ENCODE measurements around the gene B3GALNT2.

Gene B3GALNT2

GRCh38 chr1:235450886-235451483, 53.3 kb downstream of the B3GALNT2 start:
- DNase-seq (ENCODE audit: low spot score): no peak
- TF ChIP-seq CTCF (IDR thresholded peaks at IDR 0.05): no peak
- H3K4me3 ChIP-seq: no peak overlapping the region
- H3K27ac ChIP-seq: no peak overlapping the region

- H3K4me3 ChIP-seq: no peak overlapping the region
- H3K27ac ChIP-seq: no peak overlapping the region
- no peak for DNase-seq (ENCODE audit: low spot score)
- no peak for TF ChIP-seq CTCF (IDR thresholded peaks at IDR 0.05)
Observed at GRCh38 chr1:235450433-235450832, 53.8 kb downstream of the B3GALNT2 start.

- no peak for DNase-seq (ENCODE audit: low spot score)
- no peak overlapping the region for H3K27ac ChIP-seq
- TF ChIP-seq CTCF (IDR thresholded peaks at IDR 0.05): no peak
- H3K4me3 ChIP-seq: no peak overlapping the region
Observed at GRCh38 chr1:235448616-235449015, 55.6 kb downstream of the B3GALNT2 start.

GRCh38 chr1:235442788-235443429, 61.3 kb downstream of the B3GALNT2 start:
- DNase-seq (ENCODE audit: low spot score): no peak
- Histone ChIP-seq H3K4me3 (no peak overlapping the region), H3K27ac (no peak overlapping the region)
- no peak for TF ChIP-seq CTCF (IDR thresholded peaks at IDR 0.05)

- no peak for DNase-seq (ENCODE audit: low spot score)
- H3K27ac ChIP-seq: no peak overlapping the region
- TF ChIP-seq CTCF (IDR thresholded peaks at IDR 0.05): no peak
- no peak overlapping the region for H3K4me3 ChIP-seq
Observed at GRCh38 chr1:235441159-235441685, 63.0 kb downstream of the B3GALNT2 start.

GRCh38 chr1:235434001-235434400, 70.3 kb downstream of the B3GALNT2 start:
- Histone ChIP-seq H3K4me3 (no peak overlapping the region), H3K27ac (no peak overlapping the region)
- no peak for TF ChIP-seq CTCF (IDR thresholded peaks at IDR 0.05)
- no peak for DNase-seq (ENCODE audit: low spot score)

- no peak overlapping the region for H3K27ac ChIP-seq
- no peak for DNase-seq (ENCODE audit: low spot score)
- no peak overlapping the region for H3K4me3 ChIP-seq
- TF ChIP-seq CTCF (IDR thresholded peaks at IDR 0.05): no peak
Observed at GRCh38 chr1:235430991-235431390, 73.3 kb downstream of the B3GALNT2 start.

Measured in coronary artery (tissue), 2 donors.